Measurements from ENCODE around the gene HIBADH. TPM values are rescaled to one million over a fixed set of nuclear protein-coding genes. Genes with fewer than 3 reads are reported as not detected.

HIBADH gene
- total and polyA plus RNA-seq, 9 of the 15 experiments (the other 6 are each of a cell fraction or from before 2014, with no cell fraction given): 10.7 to 67.8 (median 36.9) TPM

GRCh38 chr7:27526611-27527347, 135.9 kb downstream of the HIBADH start:
- CTCF ChIA-PET (ENCODE audit: low intra/inter-chr PET ratio): no interaction called here
- Histone ChIP-seq H3K9me1 (ENCODE audit: control insufficient read depth, insufficient read depth, low read length) (no peaks in the 10 kb centered on the region), H4K20me1 (replicated peaks; ENCODE audit: control insufficient read depth, insufficient read depth, low read length) (no peaks in the 10 kb centered on the region), H3K79me2 (ENCODE audit: control insufficient read depth, insufficient read depth, low read length) (no peaks in the 10 kb centered on the region), H3K9ac (ENCODE audit: insufficient read depth in 1 of 2, low read depth in 2 of 2, low read length in 2 of 2) (no peak overlapping the region), H2AFZ (ENCODE audit: low read depth, low read length) (no peak overlapping the region), H3K27ac (ENCODE audit: extremely low read depth, low read depth, low read length) (no peak overlapping the region), H3K4me2 (ENCODE audit: insufficient read depth, low read length) (no peak overlapping the region), H3K27me3 (ENCODE audit: control insufficient read depth in 2 of 2, insufficient read depth in 2 of 2, low read length in 2 of 2) (no peaks in the 10 kb centered on the region), H3K9me3 (replicated peaks; ENCODE audit: control insufficient read depth, insufficient read depth, low read depth, low read length) (no peaks in the 10 kb centered on the region), H3K36me3 (ENCODE audit: control insufficient read depth, insufficient read depth, low read length) (peaks cover 39% of the 10 kb centered on the region), H3K4me3 (no peak overlapping the region), H3K4me1 (replicated peaks in 1 of 2; ENCODE audit: control insufficient read depth in 2 of 2, insufficient read depth in 2 of 2, low read length in 2 of 2) (no peaks in the 10 kb centered on the region)
- DNase-seq (ENCODE audit: extremely low read depth in 1 of 4, low spot score in 3 of 4): no peak
- no peak for ATAC-seq
- intact Hi-C loops (cut with micrococcal nuclease) (no loop called here), in situ Hi-C loops (cut with MboI) (no loop called here)
- no TSS peak for BruUV-seq (replicated peaks)
- POLR2A ChIA-PET: no interaction called here
- no peak for FAIRE-seq
- 20% methylated on average over 1 of the region's 1 CpG for WGBS (ENCODE audit: insufficient coverage, low coverage, missing lambda C conversion rate)
- TF ChIP-seq CBX2 (IDR thresholded peaks at IDR 0.05; ENCODE audit: insufficient read depth, low read length, poor library complexity, severe bottlenecking) (no peak), CBX1 (IDR thresholded peaks at IDR 0.05; ENCODE audit: low read depth) (no peak), MXI1 (IDR thresholded peaks at IDR 0.05; ENCODE audit: low read depth, low read length) (no peak), ZBTB9 (CRISPR knock-in tag; IDR thresholded peaks at IDR 0.05) (no peak), TCF7L2 (IDR thresholded peaks at IDR 0.05; ENCODE audit: low read depth, low read length) (no peak), CEBPG (CRISPR knock-in tag; IDR thresholded peaks at IDR 0.05) (no peak), CEBPG (tag; conservative IDR thresholded peaks at IDR 0.05 in 1 of 2, IDR thresholded peaks at IDR 0.05 in 1 of 2) (no peak), ZBTB43 (CRISPR knock-in tag; IDR thresholded peaks at IDR 0.05) (no peak), SMARCB1 (IDR thresholded peaks at IDR 0.05; ENCODE audit: insufficient read length, low read depth) (no peak), DDX20 (tag; IDR thresholded peaks at IDR 0.05; ENCODE audit: low read depth) (no peak), DPF2 (IDR thresholded peaks at IDR 0.05) (no peak), DACH1 (IDR thresholded peaks at IDR 0.05; ENCODE audit: partially characterized antibody) (no peak), TSC22D4 (tag; IDR thresholded peaks at IDR 0.05) (no peak), E2F6 (IDR thresholded peaks at IDR 0.05; ENCODE audit: borderline replicate concordance in 1 of 2, extremely low read depth in 1 of 2, insufficient read depth in 1 of 2, insufficient read length in 1 of 2, low read depth in 1 of 2, low read length in 1 of 2, poor library complexity in 1 of 2, severe bottlenecking in 1 of 2) (no peak)
- TF ChIP-seq, protein P1, sequence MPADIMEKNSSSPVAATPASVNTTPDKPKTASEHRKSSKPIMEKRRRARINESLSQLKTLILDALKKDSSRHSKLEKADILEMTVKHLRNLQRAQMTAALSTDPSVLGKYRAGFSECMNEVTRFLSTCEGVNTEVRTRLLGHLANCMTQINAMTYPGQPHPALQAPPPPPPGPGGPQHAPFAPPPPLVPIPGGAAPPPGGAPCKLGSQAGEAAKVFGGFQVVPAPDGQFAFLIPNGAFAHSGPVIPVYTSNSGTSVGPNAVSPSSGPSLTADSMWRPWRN (IDR thresholded peaks at IDR 0.05; ENCODE audit: low read depth): no peak
